HepG2 (cell line): ENCODE measurements around the gene DSCAML1. TPM values are rescaled to one million over a fixed set of nuclear protein-coding genes. Genes with fewer than 3 reads are reported as not detected.

Experiments
- ATAC-seq: fragments of 200-7000 bp; cut with Tn5 transposase; 3 replicates; pipeline ENCODE4 v1.9.1; 2020; ENCODE audit warnings: mild to moderate bottlenecking, moderate library complexity
- BruUV-seq: library from RNA; stranded (reverse); fragments of 400-500 nt; replicated peaks from 2 replicates; lab custom pipeline; 2021; lab: Mats Ljungman, UMichigan
- CTCF ChIA-PET: fragments of 300-600 bp; formaldehyde crosslinking; extraction: SDS; loops from one replicate; lab custom pipeline; 2021; ENCODE audit warnings: low total read pairs, inconsistent platforms, low intra/inter-chr PET ratio; lab: Yijun Ruan, JAX
- POLR2A ChIA-PET: fragments of 350-600 bp; sonication (Branson Sonifier 250); formaldehyde crosslinking; loops from one replicate; lab custom pipeline; 2020; ENCODE audit warnings: antibody characterized with exemption, inconsistent platforms; lab: Yijun Ruan, JAX
- DNase-seq: peaks from one replicate; pipeline ENCODE4 v3.0.0-alpha.2; 2015; ENCODE audit warnings: low spot score
- FAIRE-seq: peaks from 3 replicates; lab custom pipeline; 2011; peaks lifted over from hg19 to GRCh38; lab: Jason Lieb, UNC
- H2AFZ ChIP-seq: one replicate; pipeline ENCODE4 v1.6.1; 2011; ENCODE audit warnings: low read length, inconsistent platforms
- H3K27ac ChIP-seq: fragments of 300-600 bp; 3 replicates; pipeline ENCODE4 v1.8.0; 2011; ENCODE audit warnings: mixed run types, mild to moderate bottlenecking, mixed read lengths, low read length, inconsistent platforms; ENCODE audit not compliant: insufficient read depth; ENCODE audit errors: extremely low read length
- H3K27me3 ChIP-seq, 2 experiments: fragments of 200-600 bp in 1 of 2; 2 replicates in 1 of 2; 3 replicates in 1 of 2; pipeline versions ENCODE4 v1.6.0 to v1.8.0; 2011; ENCODE audit warnings: low read length in 2 of 2, mild to moderate bottlenecking in 2 of 2, moderate library complexity in 2 of 2, inconsistent platforms in 1 of 2; ENCODE audit not compliant: insufficient read depth in 2 of 2, control insufficient read depth in 1 of 2
- H3K36me3 ChIP-seq, 2 experiments: fragments of 200-600 bp in 1 of 2; replicated peaks in 1 of 2; 2 replicates in 1 of 2; 3 replicates in 1 of 2; pipeline versions ENCODE4 v1.5.1 to v1.8.0; 2011; ENCODE audit warnings: low read length in 2 of 2, inconsistent platforms in 1 of 2; ENCODE audit not compliant: insufficient read depth in 2 of 2, control insufficient read depth in 1 of 2
- H3K4me1 ChIP-seq: 2 replicates; pipeline ENCODE4 v1.5.1; 2012; ENCODE audit warnings: low read length, inconsistent platforms; ENCODE audit not compliant: insufficient read depth
- H3K4me2 ChIP-seq: 2 replicates; pipeline ENCODE4 v1.6.0; 2011; ENCODE audit warnings: low read depth, low read length, inconsistent platforms
- H3K4me3 ChIP-seq, 3 experiments: fragments of 200-600 bp in 1 of 3; sonication (generic), shearing (Covaris generic) in 1 of 3; replicated peaks in 1 of 3; 2 replicates each; pipeline ENCODE4 v1.5.1; 2011 to 2016; ENCODE audit warnings: low read length in 3 of 3, inconsistent platforms in 2 of 3, low read depth in 2 of 3, mild to moderate bottlenecking in 2 of 3, control low read depth in 1 of 3, mixed read lengths in 1 of 3; ENCODE audit not compliant: insufficient read depth in 1 of 3
- H3K79me2 ChIP-seq: one replicate; pipeline ENCODE4 v1.6.1; 2011; ENCODE audit warnings: low read length, inconsistent platforms; ENCODE audit not compliant: insufficient read depth
- H3K9ac ChIP-seq: 2 replicates; pipeline ENCODE4 v1.6.0; 2011; ENCODE audit warnings: mild to moderate bottlenecking, low read depth, low read length, inconsistent platforms; ENCODE audit not compliant: insufficient read depth
- H3K9me3 ChIP-seq: 2 replicates; pipeline ENCODE4 v1.5.1; 2012; ENCODE audit warnings: mild to moderate bottlenecking, low read length
- H4K20me1 ChIP-seq: 2 replicates; pipeline ENCODE4 v1.6.0; 2011; ENCODE audit warnings: inconsistent platforms, mild to moderate bottlenecking, low read length, moderate library complexity; ENCODE audit not compliant: insufficient read depth
- CEBPB ChIP-seq: IDR thresholded peaks from 2 replicates; pipeline ENCODE4 v1.6.1; 2011; ENCODE audit warnings: low read depth, low read length, improper control_type of control experiment, borderline replicate concordance
- CEBPG ChIP-seq: IDR thresholded peaks from 2 replicates; pipeline ENCODE4 v1.6.1; 2016
- THAP11 ChIP-seq: IDR thresholded peaks from 2 replicates; pipeline ENCODE4 v1.6.1; 2016; ENCODE audit warnings: missing biosample characterization, missing genetic modification reagents
- ZNF230 ChIP-seq: sonication (generic); formaldehyde crosslinking; IDR thresholded peaks from 2 replicates; pipeline ENCODE4 v1.4.0; 2020; ENCODE audit warnings: mild to moderate bottlenecking, missing genetic modification reagents
- ZNF841 ChIP-seq: sonication (generic); formaldehyde crosslinking; IDR thresholded peaks from 2 replicates; pipeline ENCODE4 v1.8.1; 2023; ENCODE audit warnings: missing genetic modification reagents, borderline replicate concordance
- WGBS: methylation state at CpG from one replicate; pipeline ENCODE4 v1.1.6; 2017; ENCODE audit warnings: low lambda C conversion rate; 5-methylcytosine and 5-hydroxymethylcytosine counted together
- in situ Hi-C: cut with HindIII; loops from 2 replicates; pipeline ENCODE4 v1.10.0; 2017; ENCODE audit warnings: low pct_unique_long_range_greater_than_20kb; ENCODE audit not compliant: extremely low pct_ligation_motif_present
- intact Hi-C: fragments of 100-400 bp; cut with micrococcal nuclease; formaldehyde crosslinking; loops from one replicate; pipeline ENCODE4 v1.10.0; 2022; ENCODE audit not compliant: unreplicated experiment
- polyA plus RNA-seq, 8 experiments: library from polyadenylated mRNA; depleted of rRNA in 3 of 8; stranded (reverse) in 7 of 8; unstranded in 1 of 8; fragments of >200 nt; fragmentation: Illumina TruSeq in 4 of 8; extraction: Trizol in 4 of 8; gene quantifications; 2 replicates each; pipeline versions ENCODE4 v1.2.1 to v1.2.3, GENCODE V29; 2011 to 2016; ENCODE audit warnings: low read depth in 4 of 8, missing spikeins in 1 of 8, mixed read lengths in 1 of 8; ENCODE audit not compliant: insufficient read depth in 1 of 8
- total RNA-seq, 5 experiments: library from RNA; depleted of rRNA; stranded (reverse); fragments of >200 nt; fragmentation: Illumina TruSeq; extraction: Trizol; gene quantifications; 2 replicates each; pipeline ENCODE4 v1.2.3, GENCODE V29; 2016; ENCODE audit warnings: low read depth in 1 of 5
- TF ChIP-seq, protein P1 (sequence below): sonication (generic); formaldehyde crosslinking; IDR thresholded peaks from 2 replicates; pipeline ENCODE4 v1.4.0; 2020; ENCODE audit warnings: missing genetic modification reagents
- TF ChIP-seq, protein P2 (sequence below): IDR thresholded peaks from 2 replicates; pipeline ENCODE4 v1.6.1; 2012; ENCODE audit warnings: inconsistent platforms
- TF ChIP-seq, protein P3 (sequence below): sonication (generic); formaldehyde crosslinking; IDR thresholded peaks from 2 replicates; pipeline ENCODE4 v1.4.0; 2020; ENCODE audit warnings: missing genetic modification reagents
- TF ChIP-seq, protein P4 (sequence below), 2 experiments: fragments of 450-650 bp in 1 of 2; sonication (generic) in 1 of 2; formaldehyde crosslinking; IDR thresholded peaks; 2 replicates each; pipeline versions ENCODE4 v1.5.0 to v1.8.0; 2020 to 2022; ENCODE audit warnings: mild to moderate bottlenecking in 1 of 2, missing genetic modification reagents in 1 of 2
- TF ChIP-seq, protein P5 (sequence below): IDR thresholded peaks from 2 replicates; pipeline ENCODE4 v1.6.1; 2016
- TF ChIP-seq, protein P6 (sequence below): sonication (generic); formaldehyde crosslinking; IDR thresholded peaks from 2 replicates; pipeline ENCODE4 v1.5.0; 2020; ENCODE audit warnings: mild to moderate bottlenecking, missing genetic modification reagents

Gene DSCAML1
- total and polyA plus RNA-seq, 2 of the 13 experiments (the other 11 are each of a cell fraction or from before 2014, with no cell fraction given): 0.29 to 0.40 TPM

DNA sequence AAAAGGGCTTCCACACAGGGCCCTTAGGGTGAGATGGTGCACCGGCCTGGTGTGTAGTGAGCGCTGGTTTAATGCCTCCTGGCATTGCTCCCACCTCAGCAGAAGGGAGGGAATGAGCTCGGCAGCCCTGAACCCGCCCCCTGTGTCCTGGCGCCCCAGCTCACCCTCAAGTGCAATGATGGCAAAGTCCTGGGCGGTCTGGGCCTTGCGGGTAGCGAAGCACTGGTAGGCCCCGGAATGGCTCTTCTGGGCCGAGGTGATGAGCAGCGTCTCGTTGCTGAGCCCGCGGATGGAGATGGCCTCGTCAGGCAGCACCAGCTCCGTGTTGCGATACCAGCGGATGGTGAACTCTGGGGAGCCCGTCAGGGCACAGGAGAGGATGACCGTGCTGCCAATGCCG is 276.1 kb downstream of the DSCAML1 start (continued):
- no peak for TF ChIP-seq ZNF230
- no peak for TF ChIP-seq THAP11 (CRISPR knock-in tag)
- TF ChIP-seq, all 625 proteins: peak for 0

DNA sequence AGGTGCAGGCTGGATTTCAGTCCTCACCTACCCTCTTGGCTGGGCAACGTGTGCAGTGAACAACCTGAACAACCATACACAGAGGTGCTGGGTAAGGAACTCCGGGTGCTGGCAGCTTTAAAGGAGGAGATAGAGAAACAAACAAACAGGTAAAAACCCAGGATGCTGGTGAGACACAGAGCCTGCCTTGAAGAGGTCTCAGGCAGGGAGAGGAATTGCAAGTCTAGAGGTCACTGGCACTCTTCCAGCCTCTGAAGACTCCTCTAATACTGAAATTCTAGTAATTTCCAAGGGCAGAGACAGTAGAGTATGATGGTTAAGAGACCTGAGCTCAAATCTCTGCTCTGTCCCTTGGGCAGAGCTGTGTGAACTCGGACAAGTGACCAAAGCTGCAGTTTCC is 276.8 kb downstream of the DSCAML1 start:
- no peak for FAIRE-seq
- Histone ChIP-seq H3K9ac (no peak overlapping the region), H3K27ac (no peak overlapping the region), H3K4me2 (no peak overlapping the region), H2AFZ (no peak overlapping the region), H3K4me3 (no peak overlapping the region), H3K27me3 (peaks cover 0 to 4% of the 10 kb centered on the region in 2 experiments; a peak in 1 of 5 replicates), H4K20me1 (no peaks in the 10 kb centered on the region), H3K4me1 (peaks cover 27% of the 10 kb centered on the region), H3K36me3 (no peaks in the 10 kb centered on the region), H3K9me3 (no peaks in the 10 kb centered on the region), H3K79me2 (no peaks in the 10 kb centered on the region)
- ATAC-seq: no peak
- no peak for DNase-seq
- TF ChIP-seq ZNF841 (CRISPR knock-in tag): no peak
- ChIA-PET CTCF (no interaction called here), POLR2A (no interaction called here)
- BruUV-seq: no TSS peak
- intact Hi-C loops: no loop called here
- in situ Hi-C loops: no loop called here
- WGBS: 30% methylated on average over 3 of the region's 3 CpGs

DNA sequence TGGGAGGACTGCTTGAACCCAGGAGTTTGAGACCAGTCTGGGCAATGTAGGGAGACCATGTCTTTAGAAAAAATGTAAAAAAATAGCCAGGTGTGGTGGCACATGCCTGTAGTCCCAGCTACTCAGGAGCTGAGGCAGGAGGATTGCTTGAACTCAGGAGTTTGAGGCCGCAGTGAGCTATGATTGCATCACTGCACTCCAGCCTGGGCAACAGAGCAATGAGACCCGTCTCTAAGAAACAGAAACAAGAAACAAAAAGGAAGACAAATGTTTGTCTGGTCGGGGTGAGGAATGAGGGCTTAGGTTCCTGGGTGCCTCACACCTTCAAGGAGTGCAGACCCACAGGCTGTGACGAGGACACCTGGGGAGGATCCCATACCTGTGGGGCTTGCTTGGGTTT is 277.4 kb downstream of the DSCAML1 start:
- H3K27me3 ChIP-seq: peaks cover 0 to 4% of the 10 kb centered on the region in 2 experiments; a peak in 1 of 5 replicates
- H3K36me3 ChIP-seq: no peaks in the 10 kb centered on the region
- DNase-seq (no peak), FAIRE-seq (peak; percentile 39), ATAC-seq (peak; percentile 52)
- peak overlapping the region; percentile 2 for H3K27ac ChIP-seq
- peaks cover 27% of the 10 kb centered on the region for H3K4me1 ChIP-seq
- no peak overlapping the region for H3K9ac ChIP-seq
- ChIA-PET POLR2A (no interaction called here), CTCF (no interaction called here)
- in situ Hi-C loops: no loop called here
- no peak overlapping the region for H2AFZ ChIP-seq
- H3K4me2 ChIP-seq: peak overlapping the region; percentile 50
- no TSS peak for BruUV-seq
- 11% methylated on average over 4 of the region's 4 CpGs for WGBS
- H3K9me3 ChIP-seq: no peaks in the 10 kb centered on the region
- intact Hi-C loops: no loop called here
- H3K79me2 ChIP-seq: no peaks in the 10 kb centered on the region
- H3K4me3 ChIP-seq: no peak overlapping the region; a peak in 1 of 6 replicates
- no peaks in the 10 kb centered on the region for H4K20me1 ChIP-seq
- TF ChIP-seq, protein P1, sequence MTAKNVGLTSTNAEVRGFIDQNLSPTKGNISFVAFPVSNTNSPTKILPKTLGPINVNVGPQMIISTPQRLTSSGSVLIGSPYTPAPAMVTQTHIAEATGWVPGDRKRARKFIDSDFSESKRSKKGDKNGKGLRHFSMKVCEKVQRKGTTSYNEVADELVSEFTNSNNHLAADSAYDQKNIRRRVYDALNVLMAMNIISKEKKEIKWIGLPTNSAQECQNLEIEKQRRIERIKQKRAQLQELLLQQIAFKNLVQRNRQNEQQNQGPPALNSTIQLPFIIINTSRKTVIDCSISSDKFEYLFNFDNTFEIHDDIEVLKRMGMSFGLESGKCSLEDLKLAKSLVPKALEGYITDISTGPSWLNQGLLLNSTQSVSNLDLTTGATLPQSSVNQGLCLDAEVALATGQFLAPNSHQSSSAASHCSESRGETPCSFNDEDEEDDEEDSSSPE (CRISPR knock-in tag): no peak
- TF ChIP-seq CEBPB: peak; percentile 85
- TF ChIP-seq, protein P2, sequence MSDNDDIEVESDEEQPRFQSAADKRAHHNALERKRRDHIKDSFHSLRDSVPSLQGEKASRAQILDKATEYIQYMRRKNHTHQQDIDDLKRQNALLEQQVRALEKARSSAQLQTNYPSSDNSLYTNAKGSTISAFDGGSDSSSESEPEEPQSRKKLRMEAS: 0 out of 2 replicates have a peak, but pooled peaks have one; percentile 5
- TF ChIP-seq, protein P3, sequence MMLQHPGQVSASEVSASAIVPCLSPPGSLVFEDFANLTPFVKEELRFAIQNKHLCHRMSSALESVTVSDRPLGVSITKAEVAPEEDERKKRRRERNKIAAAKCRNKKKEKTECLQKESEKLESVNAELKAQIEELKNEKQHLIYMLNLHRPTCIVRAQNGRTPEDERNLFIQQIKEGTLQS (CRISPR knock-in tag): peak; percentile 34; the same call in 1 of the 2 replicates
- TF ChIP-seq, protein P4, sequence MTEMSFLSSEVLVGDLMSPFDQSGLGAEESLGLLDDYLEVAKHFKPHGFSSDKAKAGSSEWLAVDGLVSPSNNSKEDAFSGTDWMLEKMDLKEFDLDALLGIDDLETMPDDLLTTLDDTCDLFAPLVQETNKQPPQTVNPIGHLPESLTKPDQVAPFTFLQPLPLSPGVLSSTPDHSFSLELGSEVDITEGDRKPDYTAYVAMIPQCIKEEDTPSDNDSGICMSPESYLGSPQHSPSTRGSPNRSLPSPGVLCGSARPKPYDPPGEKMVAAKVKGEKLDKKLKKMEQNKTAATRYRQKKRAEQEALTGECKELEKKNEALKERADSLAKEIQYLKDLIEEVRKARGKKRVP (CRISPR knock-in tag; IDR thresholded peaks at IDR 0.05): peak in 1 of 2 experiments; percentile 65; a peak in 1 of 4 replicates
- TF ChIP-seq, protein P5, sequence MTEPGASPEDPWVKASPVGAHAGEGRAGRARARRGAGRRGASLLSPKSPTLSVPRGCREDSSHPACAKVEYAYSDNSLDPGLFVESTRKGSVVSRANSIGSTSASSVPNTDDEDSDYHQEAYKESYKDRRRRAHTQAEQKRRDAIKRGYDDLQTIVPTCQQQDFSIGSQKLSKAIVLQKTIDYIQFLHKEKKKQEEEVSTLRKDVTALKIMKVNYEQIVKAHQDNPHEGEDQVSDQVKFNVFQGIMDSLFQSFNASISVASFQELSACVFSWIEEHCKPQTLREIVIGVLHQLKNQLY (CRISPR knock-in tag): no peak
- TF ChIP-seq, protein P6, sequence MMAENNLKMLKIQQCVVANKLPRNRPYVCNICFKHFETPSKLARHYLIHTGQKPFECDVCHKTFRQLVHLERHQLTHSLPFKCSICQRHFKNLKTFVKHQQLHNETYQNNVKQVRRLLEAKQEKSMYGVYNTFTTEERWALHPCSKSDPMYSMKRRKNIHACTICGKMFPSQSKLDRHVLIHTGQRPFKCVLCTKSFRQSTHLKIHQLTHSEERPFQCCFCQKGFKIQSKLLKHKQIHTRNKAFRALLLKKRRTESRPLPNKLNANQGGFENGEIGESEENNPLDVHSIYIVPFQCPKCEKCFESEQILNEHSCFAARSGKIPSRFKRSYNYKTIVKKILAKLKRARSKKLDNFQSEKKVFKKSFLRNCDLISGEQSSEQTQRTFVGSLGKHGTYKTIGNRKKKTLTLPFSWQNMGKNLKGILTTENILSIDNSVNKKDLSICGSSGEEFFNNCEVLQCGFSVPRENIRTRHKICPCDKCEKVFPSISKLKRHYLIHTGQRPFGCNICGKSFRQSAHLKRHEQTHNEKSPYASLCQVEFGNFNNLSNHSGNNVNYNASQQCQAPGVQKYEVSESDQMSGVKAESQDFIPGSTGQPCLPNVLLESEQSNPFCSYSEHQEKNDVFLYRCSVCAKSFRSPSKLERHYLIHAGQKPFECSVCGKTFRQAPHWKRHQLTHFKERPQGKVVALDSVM (CRISPR knock-in tag): peak; percentile 78; the same call in 1 of the 2 replicates
- peak; percentile 85 for TF ChIP-seq CEBPG (CRISPR knock-in tag)
